H1 (cell line): ENCODE data around the gene PIK3R3. TPM values are rescaled to one million over a fixed set of nuclear protein-coding genes. Genes with fewer than 3 reads are reported as not detected.

Experiments used
- SIN3A ChIP-seq, 2 experiments: IDR thresholded peaks in 1 of 2; conservative IDR thresholded peaks in 1 of 2; 2 replicates each; pipeline ENCODE4 v1.6.1; 2011 to 2012; ENCODE audit warnings: low read length in 2 of 2, improper control_type of control experiment in 1 of 2, low read depth in 1 of 2, mild to moderate bottlenecking in 1 of 2
- TAF7 ChIP-seq: optimal IDR thresholded peaks from 2 replicates; pipeline ENCODE3; 2011; ENCODE audit warnings: low read depth, mild to moderate bottlenecking, inconsistent platforms, low read length, moderate library complexity, borderline replicate concordance
- polyA plus RNA-seq, 7 experiments: library from polyadenylated mRNA; depleted of rRNA in 3 of 7; stranded (reverse) in 5 of 7; unstranded in 2 of 7; fragments of >200 nt in 5 of 7; fragments of 200-250 nt in 2 of 7; gene quantifications; 1 replicate in 5 of 7; 2 replicates in 1 of 7; 4 replicates in 1 of 7; pipeline versions ENCODE4 v1.2.1 to v1.2.3, GENCODE V29; 2011 to 2013; ENCODE audit warnings: missing spikeins in 2 of 7, mixed read lengths in 2 of 7
- total RNA-seq: library from RNA; stranded (reverse); fragmentation: NEBNext Ultra II Directional; extraction: Animal tissue kit (Norgen Biotek cat#: 25700); gene quantifications from 2 replicates; pipeline ENCODE4 v1.2.1, GENCODE V29; 2021

Gene PIK3R3
- total and polyA plus RNA-seq, 2 of the 8 experiments (the other 6 are each of a cell fraction or from before 2014, with no cell fraction given), result 5.3 to 13.6 TPM

DNA sequence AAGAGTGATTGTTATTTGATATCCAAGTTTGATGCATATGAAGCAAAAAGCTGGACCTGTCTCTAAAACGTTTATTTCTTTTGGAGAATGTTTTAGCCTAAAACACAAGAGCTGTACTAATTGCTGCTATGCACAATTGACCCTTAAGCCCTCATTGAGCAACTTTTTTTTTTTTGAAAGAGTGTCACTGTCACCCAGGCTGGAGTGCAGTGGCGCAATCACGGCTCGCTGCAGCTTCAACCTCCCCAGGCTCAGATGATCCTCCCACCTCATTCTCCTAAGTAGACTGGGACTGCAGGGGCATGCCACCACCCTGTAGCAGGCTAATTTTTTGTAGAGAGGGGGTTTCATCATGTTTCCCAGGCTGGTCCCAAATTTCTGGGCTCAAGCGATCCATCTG lies 129.1 kb downstream of the PIK3R3 start (continued):
- TF ChIP-seq SIN3A (conservative IDR thresholded peaks at IDR 0.05 in 1 of 2, IDR thresholded peaks at IDR 0.05 in 1 of 2; ENCODE audit: low read depth in 1 of 2, low read length in 2 of 2) (no peak), TAF7 (no peak)
